ENCODE results near the gene KCNH8.

- TF ChIP-seq ZNF274 (IDR thresholded peaks at IDR 0.05; ENCODE audit: low read depth, low read length) (no peak), SUZ12 (IDR thresholded peaks at IDR 0.05; ENCODE audit: extremely low read depth, insufficient read depth, insufficient read length) (no peak)
Observed at GRCh38 chr3:19114461-19114860, 33.8 kb upstream of the KCNH8 start.

Measured in NT2/D1 (cell line).